ENCODE results near the gene NOP16.
A peak's percentile ranks its signal among the peaks of the same experiment; 100 is the strongest.

NOP16 gene

GRCh38 chr5:176368726-176369125, 19.7 kb downstream of the NOP16 start:
- Histone ChIP-seq H3K4me1 (ENCODE audit: control insufficient read depth in 1 of 2, insufficient read depth in 2 of 2, low read length in 2 of 2) (peaks cover 0 to 19% of the 10 kb centered on the region in 2 donors), H3K27ac (ENCODE audit: low read length) (no peak overlapping the region), H3K27me3 (ENCODE audit: low read depth, low read length) (no peaks in the 10 kb centered on the region), H3K4me3 (ENCODE audit: low read depth in 1 of 2, low read length in 2 of 2) (no peak overlapping the region), H3K36me3 (ENCODE audit: control insufficient read depth in 1 of 2, insufficient read depth in 2 of 2, low read length in 2 of 2) (peaks cover 0 to 34% of the 10 kb centered on the region in 2 donors), H3K9me3 (ENCODE audit: control insufficient read depth in 1 of 2, low read length in 2 of 2) (no peaks in the 10 kb centered on the region)

GRCh38 chr5:176366232-176366894, 22.0 kb downstream of the NOP16 start:
- H3K4me1 ChIP-seq (ENCODE audit: control insufficient read depth in 1 of 2, insufficient read depth in 2 of 2, low read length in 2 of 2), result peaks cover 0 to 14% of the 10 kb centered on the region in 2 donors
- H3K27me3 ChIP-seq (ENCODE audit: low read depth, low read length), result no peaks in the 10 kb centered on the region
- H3K36me3 ChIP-seq (ENCODE audit: control insufficient read depth in 1 of 2, insufficient read depth in 2 of 2, low read length in 2 of 2), result peaks cover 0 to 25% of the 10 kb centered on the region in 2 donors
- no peaks in the 10 kb centered on the region for H3K9me3 ChIP-seq (ENCODE audit: control insufficient read depth in 1 of 2, low read length in 2 of 2)
- no peak overlapping the region for H3K27ac ChIP-seq (ENCODE audit: low read length)
- peak overlapping the region; percentile 50 to 94 for H3K4me3 ChIP-seq (ENCODE audit: low read depth in 1 of 2, low read length in 2 of 2)

- H3K27me3 ChIP-seq (ENCODE audit: low read depth, low read length), result no peaks in the 10 kb centered on the region
- peaks cover 0 to 25% of the 10 kb centered on the region in 2 donors for H3K36me3 ChIP-seq (ENCODE audit: control insufficient read depth in 1 of 2, insufficient read depth in 2 of 2, low read length in 2 of 2)
- H3K27ac ChIP-seq (ENCODE audit: low read length), result no peak within 1 kb of the TSS
- H3K4me3 ChIP-seq (ENCODE audit: low read depth in 1 of 2, low read length in 2 of 2), result peak within 1 kb of the TSS; percentile 67 to 94
- peaks cover 0 to 14% of the 10 kb centered on the region in 2 donors for H3K4me1 ChIP-seq (ENCODE audit: control insufficient read depth in 1 of 2, insufficient read depth in 2 of 2, low read length in 2 of 2)
- no peaks in the 10 kb centered on the region for H3K9me3 ChIP-seq (ENCODE audit: control insufficient read depth in 1 of 2, low read length in 2 of 2)
Observed at GRCh38 chr5:176365351-176366231, 22.8 kb downstream of the NOP16 start, which contains the start of gene ARL10. Gene ARL10, plus strand, starts transcription at chr5:176365487. Its CDS starts 77 bp downstream, at chr5:176365564.

- no peaks in the 10 kb centered on the region for H3K9me3 ChIP-seq (ENCODE audit: control insufficient read depth in 1 of 2, low read length in 2 of 2)
- no peak overlapping the region for H3K27ac ChIP-seq (ENCODE audit: low read length)
- H3K4me1 ChIP-seq (ENCODE audit: control insufficient read depth in 1 of 2, insufficient read depth in 2 of 2, low read length in 2 of 2), result peaks cover 0 to 20% of the 10 kb centered on the region in 2 donors
- peak overlapping the region; percentile 67 to 94 for H3K4me3 ChIP-seq (ENCODE audit: low read depth in 1 of 2, low read length in 2 of 2)
- peaks cover 0 to 20% of the 10 kb centered on the region in 2 donors for H3K36me3 ChIP-seq (ENCODE audit: control insufficient read depth in 1 of 2, insufficient read depth in 2 of 2, low read length in 2 of 2)
- H3K27me3 ChIP-seq (ENCODE audit: low read depth, low read length), result no peaks in the 10 kb centered on the region
Observed at GRCh38 chr5:176364765-176365350, 23.5 kb downstream of the NOP16 start.

- H3K27ac ChIP-seq (ENCODE audit: low read length), result peak overlapping the region; percentile 43
- peaks cover 0 to 23% of the 10 kb centered on the region in 2 donors for H3K4me1 ChIP-seq (ENCODE audit: control insufficient read depth in 1 of 2, insufficient read depth in 2 of 2, low read length in 2 of 2)
- H3K4me3 ChIP-seq (ENCODE audit: low read depth in 1 of 2, low read length in 2 of 2), result peak overlapping the region; percentile 89 to 99
Observed at GRCh38 chr5:176362233-176362490, 26.2 kb downstream of the NOP16 start.

GRCh38 chr5:176361437-176362232, 26.8 kb downstream of the NOP16 start, which contains the start of gene KIAA1191:
Gene KIAA1191, minus strand, starts transcription at chr5:176361764. Its CDS starts 2,256 bp downstream, at chr5:176359508.
- Histone ChIP-seq H3K36me3 (ENCODE audit: control insufficient read depth in 1 of 2, insufficient read depth in 2 of 2, low read length in 2 of 2) (peaks cover 6 to 7% of the 10 kb centered on the region in 2 donors), H3K27me3 (ENCODE audit: low read depth, low read length) (no peaks in the 10 kb centered on the region), H3K27ac (ENCODE audit: low read length) (peak within 1 kb of the TSS; percentile 62), H3K4me3 (ENCODE audit: low read depth in 1 of 2, low read length in 2 of 2) (peak within 1 kb of the TSS; percentile 89 to 99), H3K9me3 (ENCODE audit: control insufficient read depth in 1 of 2, low read length in 2 of 2) (no peaks in the 10 kb centered on the region), H3K4me1 (ENCODE audit: control insufficient read depth in 1 of 2, insufficient read depth in 2 of 2, low read length in 2 of 2) (peaks cover 0 to 22% of the 10 kb centered on the region in 2 donors)

More at GRCh38 chr5:176362233-176362490, 26.2 kb downstream of the NOP16 start:
- Histone ChIP-seq H3K9me3 (ENCODE audit: control insufficient read depth in 1 of 2, low read length in 2 of 2) (no peaks in the 10 kb centered on the region), H3K36me3 (ENCODE audit: control insufficient read depth in 1 of 2, insufficient read depth in 2 of 2, low read length in 2 of 2) (peaks cover 1 to 4% of the 10 kb centered on the region in 2 donors), H3K27me3 (ENCODE audit: low read depth, low read length) (no peaks in the 10 kb centered on the region)

- Histone ChIP-seq H3K27me3 (ENCODE audit: low read depth, low read length) (no peaks in the 10 kb centered on the region), H3K4me1 (ENCODE audit: control insufficient read depth in 1 of 2, insufficient read depth in 2 of 2, low read length in 2 of 2) (peaks cover 0 to 16% of the 10 kb centered on the region in 2 donors), H3K27ac (ENCODE audit: low read length) (peak overlapping the region; percentile 62), H3K9me3 (ENCODE audit: control insufficient read depth in 1 of 2, low read length in 2 of 2) (no peaks in the 10 kb centered on the region), H3K4me3 (ENCODE audit: low read depth in 1 of 2, low read length in 2 of 2) (peak overlapping the region; percentile 89 to 99), H3K36me3 (ENCODE audit: control insufficient read depth in 1 of 2, insufficient read depth in 2 of 2, low read length in 2 of 2) (peaks cover 6 to 12% of the 10 kb centered on the region in 2 donors)
Observed at GRCh38 chr5:176360894-176361436, 27.4 kb downstream of the NOP16 start.

- H3K36me3 ChIP-seq (ENCODE audit: control insufficient read depth in 1 of 2, insufficient read depth in 2 of 2, low read length in 2 of 2), result peaks cover 10 to 16% of the 10 kb centered on the region in 2 donors
- no peaks in the 10 kb centered on the region for H3K9me3 ChIP-seq (ENCODE audit: control insufficient read depth in 1 of 2, low read length in 2 of 2)
- no peaks in the 10 kb centered on the region for H3K27me3 ChIP-seq (ENCODE audit: low read depth, low read length)
- no peak overlapping the region for H3K4me3 ChIP-seq (ENCODE audit: low read depth in 1 of 2, low read length in 2 of 2)
- H3K4me1 ChIP-seq (ENCODE audit: control insufficient read depth in 1 of 2, insufficient read depth in 2 of 2, low read length in 2 of 2), result peaks cover 0 to 16% of the 10 kb centered on the region in 2 donors
- H3K27ac ChIP-seq (ENCODE audit: low read length), result no peak overlapping the region
Observed at GRCh38 chr5:176359658-176360057, 28.7 kb downstream of the NOP16 start.

GRCh38 chr5:176356179-176356566, 32.2 kb downstream of the NOP16 start:
- Histone ChIP-seq H3K4me1 (ENCODE audit: control insufficient read depth in 1 of 2, insufficient read depth in 2 of 2, low read length in 2 of 2) (peaks cover 0 to 9% of the 10 kb centered on the region in 2 donors), H3K27ac (ENCODE audit: low read length) (no peak overlapping the region), H3K9me3 (ENCODE audit: control insufficient read depth in 1 of 2, low read length in 2 of 2) (no peaks in the 10 kb centered on the region), H3K27me3 (ENCODE audit: low read depth, low read length) (no peaks in the 10 kb centered on the region), H3K4me3 (ENCODE audit: low read depth in 1 of 2, low read length in 2 of 2) (no peak overlapping the region), H3K36me3 (ENCODE audit: control insufficient read depth in 1 of 2, insufficient read depth in 2 of 2, low read length in 2 of 2) (peaks cover 38 to 42% of the 10 kb centered on the region in 2 donors)

GRCh38 chr5:176355400-176356178, 32.8 kb downstream of the NOP16 start:
- Histone ChIP-seq H3K36me3 (ENCODE audit: control insufficient read depth in 1 of 2, insufficient read depth in 2 of 2, low read length in 2 of 2) (peaks cover 41 to 47% of the 10 kb centered on the region in 2 donors), H3K27me3 (ENCODE audit: low read depth, low read length) (no peaks in the 10 kb centered on the region), H3K9me3 (ENCODE audit: control insufficient read depth in 1 of 2, low read length in 2 of 2) (no peaks in the 10 kb centered on the region), H3K4me3 (ENCODE audit: low read depth in 1 of 2, low read length in 2 of 2) (no peak overlapping the region), H3K4me1 (ENCODE audit: control insufficient read depth in 1 of 2, insufficient read depth in 2 of 2, low read length in 2 of 2) (peaks cover 0 to 9% of the 10 kb centered on the region in 2 donors), H3K27ac (ENCODE audit: low read length) (no peak overlapping the region)

All from muscle layer of duodenum (tissue), 2 donors.